RWPE1 (cell line): ENCODE data around the gene HRH3.

Source experiments
- CTCF ChIA-PET: fragments of 350-600 bp; sonication (Branson Sonifier 250); formaldehyde crosslinking; extraction: SDS; loops from one replicate; lab custom pipeline; 2021; lab: Yijun Ruan, JAX
- POLR2A ChIA-PET: fragments of 400-600 bp; formaldehyde crosslinking; extraction: SDS; loops from one replicate; lab custom pipeline; 2020; ENCODE audit warnings: antibody characterized with exemption; ENCODE audit not compliant: low non-redundant PET; lab: Yijun Ruan, JAX
- DNase-seq: peaks from one replicate; pipeline ENCODE4 v3.0.0; 2012; ENCODE audit warnings: low spot score
- H3K27ac ChIP-seq: fragments of 450-650 bp; 2 replicates; pipeline ENCODE4 v1.5.1; 2017
- CTCF ChIP-seq: fragments of 450-650 bp; conservative IDR thresholded peaks from 2 replicates; pipeline ENCODE4 v1.5.1; 2017; ENCODE audit warnings: low read depth, mild to moderate bottlenecking

Gene HRH3

GRCh38 chr20:62174021-62174804, 45.9 kb downstream of the HRH3 start:
- no peak for TF ChIP-seq CTCF
- ChIA-PET CTCF (no interaction called here), POLR2A (no interaction called here)
- no peak overlapping the region for H3K27ac ChIP-seq
- no peak for DNase-seq

- DNase-seq = no peak
- H3K27ac ChIP-seq = no peak overlapping the region
- no peak for TF ChIP-seq CTCF
- CTCF ChIA-PET = interaction anchor here (0.6 kb wide), 1 partner anchor 42 kb away, joined by 4 read pairs; no protein-coding TSS in a partner anchor
- POLR2A ChIA-PET = no interaction called here
Measured at GRCh38 chr20:62172666-62173065, 47.4 kb downstream of the HRH3 start.

GRCh38 chr20:62171245-62171644, 48.8 kb downstream of the HRH3 start:
- peak overlapping the region; percentile 16 for H3K27ac ChIP-seq
- DNase-seq = no peak
- no peak for TF ChIP-seq CTCF
- ChIA-PET CTCF (interaction anchor here (0.6 to 1.1 kb wide), 5 partner anchors 12 to 148 kb away, joined by 3 to 6 read pairs (median 3); no protein-coding TSS in a partner anchor), POLR2A (no interaction called here)

- ChIA-PET CTCF (interaction anchor here (0.6 to 1.1 kb wide), 4 partner anchors 13 to 147 kb away, joined by 3 to 6 read pairs (median 3); no protein-coding TSS in a partner anchor), POLR2A (no interaction called here)
- TF ChIP-seq CTCF = no peak
- DNase-seq = no peak
- H3K27ac ChIP-seq = peak overlapping the region; percentile 16
Measured at GRCh38 chr20:62170536-62170935, 49.5 kb downstream of the HRH3 start.

DNA sequence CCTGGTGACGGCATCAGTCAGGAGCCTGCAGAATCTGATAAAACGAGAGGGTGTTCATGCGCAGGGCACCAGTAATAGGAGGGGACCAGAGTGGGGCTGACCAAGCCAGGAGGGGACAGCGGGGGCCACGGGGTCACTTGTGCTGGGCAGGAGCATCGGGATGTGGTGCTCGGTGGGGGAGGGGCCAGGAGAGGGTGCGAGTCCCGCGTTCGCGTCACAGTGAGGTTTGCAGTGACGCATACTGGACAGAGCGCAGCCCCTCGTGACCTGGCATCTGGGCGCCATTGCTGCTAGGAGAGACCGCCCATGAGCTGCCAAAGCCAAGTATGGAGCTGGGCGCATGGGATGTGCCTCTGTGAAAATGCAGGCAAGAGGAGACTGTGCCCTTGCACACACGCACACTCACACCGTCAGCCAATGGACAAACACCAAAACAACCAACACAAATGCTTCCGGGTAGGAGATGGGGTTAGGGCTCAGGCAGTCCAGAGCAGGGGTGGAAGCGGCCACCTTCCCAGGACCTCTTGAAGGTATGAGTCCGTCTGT, 51.1 kb downstream of the HRH3 start:
- peak overlapping the region; percentile 16; the same call in 1 of the 2 replicates for H3K27ac ChIP-seq
- no peak for TF ChIP-seq CTCF
- POLR2A ChIA-PET = interaction anchor here (0.7 kb wide), 1 partner anchor 35 kb away, joined by 3 read pairs; no protein-coding TSS in a partner anchor
- CTCF ChIA-PET = no interaction called here
- DNase-seq = no peak

DNA sequence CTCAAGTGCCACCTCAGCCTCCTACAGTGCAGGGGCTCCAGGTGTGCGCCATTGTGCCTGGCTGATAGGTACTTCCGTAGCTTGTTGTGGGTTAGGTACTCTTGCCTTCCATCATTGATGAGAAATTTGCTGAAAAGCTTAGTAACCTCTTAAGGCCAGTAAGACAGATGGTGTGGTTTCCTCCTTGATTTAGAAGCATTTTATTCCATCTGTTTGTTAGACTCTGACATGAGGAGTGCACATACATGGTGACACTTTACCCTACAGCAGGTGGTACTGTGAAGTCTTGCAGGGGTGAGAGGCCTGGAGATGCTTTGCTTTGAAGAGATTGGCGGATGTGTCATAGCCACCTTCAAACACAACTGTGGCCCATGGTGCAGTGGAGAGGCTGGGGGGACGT, 52.0 kb downstream of the HRH3 start:
- DNase-seq = no peak
- POLR2A ChIA-PET = interaction anchor here (0.7 kb wide), 2 partner anchors 35 to 207 kb away, joined by 3 to 16 read pairs; no protein-coding TSS in a partner anchor
- no peak for TF ChIP-seq CTCF
- CTCF ChIA-PET = no interaction called here
- H3K27ac ChIP-seq = no peak overlapping the region
